Activated CD8-positive, alpha-beta memory T cell treated with anti-CD3 and anti-CD28 coated beads for 1 hour (primary cell): ENCODE measurements around the gene LRMDA.

Experiments used
- DNase-seq, 2 donors: peaks; one replicate each; pipeline ENCODE4 v3.0.0-alpha.2; 2020; ENCODE audit warnings: low read depth in 1 of 2; ENCODE audit errors: extremely low read depth in 1 of 2

Gene LRMDA

GRCh38 chr10:76302481-76302880 is 871.1 kb downstream of the LRMDA start:
- no peak for DNase-seq

GRCh38 chr10:76302961-76303630 is 871.7 kb downstream of the LRMDA start:
- no peak for DNase-seq

GRCh38 chr10:76303682-76304316 is 872.4 kb downstream of the LRMDA start:
- DNase-seq: no peak

GRCh38 chr10:76305930-76306615 is 874.6 kb downstream of the LRMDA start:
- no peak for DNase-seq

- DNase-seq: no peak
These were observed 875.4 kb downstream of the LRMDA start for GRCh38 chr10:76306856-76307255.

- DNase-seq: no peak
These were observed 877.6 kb downstream of the LRMDA start for GRCh38 chr10:76309070-76309469.

- no peak for DNase-seq
These were observed 878.5 kb downstream of the LRMDA start for GRCh38 chr10:76309741-76310587.

GRCh38 chr10:76310588-76311080 is 879.2 kb downstream of the LRMDA start:
- DNase-seq: no peak

GRCh38 chr10:76311752-76312636 is 880.6 kb downstream of the LRMDA start:
- DNase-seq: no peak

- no peak for DNase-seq
These were observed 883.8 kb downstream of the LRMDA start for GRCh38 chr10:76315240-76315639.

- DNase-seq: no peak
These were observed 884.8 kb downstream of the LRMDA start for GRCh38 chr10:76316234-76316633.

- no peak for DNase-seq
These were observed 885.7 kb downstream of the LRMDA start for GRCh38 chr10:76317078-76317477.

GRCh38 chr10:76318211-76318610 is 886.8 kb downstream of the LRMDA start:
- DNase-seq: no peak

GRCh38 chr10:76319661-76320060 is 888.2 kb downstream of the LRMDA start:
- DNase-seq: no peak

- DNase-seq: no peak
These were observed 892.9 kb downstream of the LRMDA start for GRCh38 chr10:76324283-76324682.

GRCh38 chr10:76327441-76327840 is 896.0 kb downstream of the LRMDA start:
- DNase-seq: no peak

GRCh38 chr10:76328348-76328747 is 896.9 kb downstream of the LRMDA start:
- no peak for DNase-seq

GRCh38 chr10:76329891-76330575 is 898.6 kb downstream of the LRMDA start:
- no peak for DNase-seq

- no peak for DNase-seq
These were observed 900.3 kb downstream of the LRMDA start for GRCh38 chr10:76331742-76332141.
